HL-60 (cell line): ENCODE measurements around the gene SFT2D1.
A peak's percentile ranks its signal among the peaks of the same experiment; 100 is the strongest.

Experiments used
- DNase-seq, 2 experiments: peaks; one replicate each; pipeline ENCODE4 v3.0.0-alpha.2; 2010 to 2020; ENCODE audit warnings: low read depth in 1 of 2, low spot score in 1 of 2
- H3K27ac ChIP-seq: fragments of 250-450 bp; sonication (Bioruptor Pico); replicated peaks from 2 replicates; pipeline ENCODE4 v1.5.1; 2020; ENCODE audit warnings: mild to moderate bottlenecking, moderate library complexity
- H3K27me3 ChIP-seq: fragments of 250-450 bp; sonication (Bioruptor Pico); 2 replicates; pipeline ENCODE4 v1.5.1; 2021; ENCODE audit warnings: mild to moderate bottlenecking, moderate library complexity; ENCODE audit not compliant: insufficient read depth, poor library complexity, severe bottlenecking
- H3K4me3 ChIP-seq: replicated peaks from 2 replicates; pipeline ENCODE4 v1.5.1; 2011; ENCODE audit warnings: mild to moderate bottlenecking, control low read depth, low read length; ENCODE audit not compliant: insufficient read depth
- CTCF ChIP-seq: IDR thresholded peaks from one replicate; pipeline ENCODE4 v1.5.1; 2011; ENCODE audit warnings: low read length, control low read depth, inconsistent platforms; ENCODE audit not compliant: insufficient read depth
- GABPA ChIP-seq: IDR thresholded peaks from 2 replicates; pipeline ENCODE4 v1.6.1; 2012; ENCODE audit warnings: low read depth
- POLR2AphosphoS5 ChIP-seq: IDR thresholded peaks from 2 replicates; pipeline ENCODE4 v1.6.1; 2012; ENCODE audit warnings: low read depth
- REST ChIP-seq: IDR thresholded peaks from 2 replicates; pipeline ENCODE4 v1.6.1; 2012; ENCODE audit warnings: low read depth; ENCODE audit not compliant: insufficient replicate concordance
- SPI1 ChIP-seq: IDR thresholded peaks from 2 replicates; pipeline ENCODE4 v1.6.1; 2012; ENCODE audit warnings: low read depth, mild to moderate bottlenecking, borderline replicate concordance

Gene SFT2D1

GRCh38 chr6:166305562-166306117, 36.7 kb downstream of the SFT2D1 start:
- Histone ChIP-seq H3K27me3 (peaks cover 35% of the 10 kb centered on the region), H3K4me3 (no peak overlapping the region), H3K27ac (no peak overlapping the region)
- no peak for TF ChIP-seq POLR2AphosphoS5
- TF ChIP-seq SPI1, result no peak
- TF ChIP-seq GABPA, result no peak
- no peak for TF ChIP-seq REST
- TF ChIP-seq CTCF, result no peak
- DNase-seq, result no peak

- no peak for DNase-seq
- Histone ChIP-seq H3K4me3 (no peak overlapping the region), H3K27ac (no peak overlapping the region), H3K27me3 (peaks cover 30% of the 10 kb centered on the region)
- TF ChIP-seq CTCF, result no peak
- no peak for TF ChIP-seq SPI1
- no peak for TF ChIP-seq POLR2AphosphoS5
- no peak for TF ChIP-seq GABPA
- peak; percentile 56 for TF ChIP-seq REST
Measured at GRCh38 chr6:166304106-166304505, 38.2 kb downstream of the SFT2D1 start.

DNA sequence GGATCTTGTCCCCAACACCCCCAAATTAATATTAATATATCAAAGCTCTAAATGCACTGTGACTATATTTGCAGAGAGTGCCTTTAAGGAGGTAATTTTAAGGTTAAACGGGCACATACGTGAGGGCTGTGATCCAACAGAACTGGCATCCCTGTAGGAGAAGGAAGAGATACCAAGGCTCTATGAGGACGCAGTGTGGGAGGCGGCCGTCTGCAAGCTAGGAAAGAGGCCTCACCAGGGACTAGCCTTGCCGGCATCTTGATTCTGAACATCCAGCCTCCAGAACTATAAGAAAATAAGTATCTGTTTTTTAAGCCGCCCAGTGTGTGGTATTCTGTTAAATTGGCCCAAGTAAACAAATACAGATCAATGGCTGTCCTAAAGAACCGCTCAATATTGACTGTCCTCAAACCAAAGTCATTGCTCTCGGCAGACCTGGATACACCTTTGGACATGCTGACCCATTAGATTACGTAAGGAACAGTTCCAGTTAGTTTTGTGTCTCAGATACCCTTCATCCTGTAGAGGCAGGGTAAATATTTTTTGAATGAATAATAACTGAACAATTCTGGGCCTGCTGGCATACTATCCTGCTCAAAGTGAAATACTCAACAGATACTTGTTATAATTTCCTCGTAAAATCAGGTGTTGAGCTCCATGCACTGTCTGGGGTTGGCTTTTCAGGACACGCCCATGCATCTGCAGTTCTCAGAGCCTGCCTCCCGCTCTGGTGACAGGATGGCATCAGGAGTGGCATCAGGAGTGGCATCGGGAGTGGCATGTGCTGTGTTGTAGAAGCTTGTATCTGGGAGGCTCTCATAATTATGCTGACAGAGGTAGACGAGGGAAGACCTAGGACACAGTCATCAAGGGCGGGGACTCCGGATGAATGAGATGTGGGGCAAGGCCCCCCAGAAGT, 40.5 kb downstream of the SFT2D1 start:
- no peak for DNase-seq
- TF ChIP-seq POLR2AphosphoS5 (no peak), GABPA (no peak), SPI1 (no peak), CTCF (no peak), REST (no peak)
- Histone ChIP-seq H3K27ac (no peak overlapping the region), H3K4me3 (no peak overlapping the region), H3K27me3 (peaks cover 15% of the 10 kb centered on the region)
